ENCODE data around the gene PDE9A. TPM values are rescaled to one million over a fixed set of nuclear protein-coding genes. Genes with fewer than 3 reads are reported as not detected.

Gene PDE9A
- total and polyA plus RNA-seq, 2 donors (not counting 3 experiments of a cell fraction or from before 2014, with no cell fraction given) = 0.28 to 2.2 TPM

GRCh38 chr21:42741066-42741465, 87.6 kb downstream of the PDE9A start:
- DNase-seq (ENCODE audit: low read depth, low spot score) (no peak), FAIRE-seq (no peak)
- Histone ChIP-seq H3K36me3 (ENCODE audit: control insufficient read depth in 2 of 2, extremely low read depth in 1 of 2, insufficient read depth in 2 of 2, low read length in 2 of 2) (no peaks in the 10 kb centered on the region), H3K79me2 (ENCODE audit: control insufficient read depth, insufficient read depth, low read length) (no peaks in the 10 kb centered on the region), H3K9ac (replicated peaks; ENCODE audit: extremely low read depth, insufficient read depth, low read length) (no peak overlapping the region), H3K4me1 (ENCODE audit: control insufficient read depth, extremely low read depth, insufficient read depth, low read length) (no peaks in the 10 kb centered on the region), H3K27me3 (ENCODE audit: control insufficient read depth in 2 of 2, insufficient read depth in 2 of 2, low read length in 2 of 2) (no peaks in the 10 kb centered on the region), H3K4me3 (replicated peaks in 1 of 3; ENCODE audit: insufficient read depth in 1 of 3, low read depth in 1 of 3, low read length in 3 of 3) (no peak overlapping the region), H3K9me1 (replicated peaks; ENCODE audit: control insufficient read depth, extremely low read depth, insufficient read depth, low read length) (no peaks in the 10 kb centered on the region), H3K27ac (ENCODE audit: insufficient read depth, low read depth, low read length) (no peak overlapping the region), H2AFZ (ENCODE audit: low read depth, low read length) (no peak overlapping the region), H3K9me3 (replicated peaks; ENCODE audit: control insufficient read depth, insufficient read depth, low read length) (no peaks in the 10 kb centered on the region), H4K20me1 (replicated peaks; ENCODE audit: control insufficient read depth, extremely low read depth, insufficient read depth, low read length) (no peaks in the 10 kb centered on the region), H3K4me2 (ENCODE audit: insufficient read depth, low read length) (no peak overlapping the region)
- intact Hi-C loops (cut with micrococcal nuclease) = no loop called here
- ChIA-PET POLR2A (no interaction called here), CTCF (no interaction called here)
- dilution Hi-C loops (cut with MboI; ENCODE audit: extremely low pct_ligation_motif_present, low sequenced_read_pairs) = no loop called here
- TF ChIP-seq POLR2A (IDR thresholded peaks at IDR 0.05; ENCODE audit: low read depth, low read length) = no peak
- no peak for TF ChIP-seq MYC (IDR thresholded peaks at IDR 0.05; ENCODE audit: low read depth, low read length)
- TF ChIP-seq EZH2 (IDR thresholded peaks at IDR 0.05; ENCODE audit: borderline replicate concordance, low read depth, low read length, severe bottlenecking) = no peak
- TF ChIP-seq POLR2AphosphoS5 (IDR thresholded peaks at IDR 0.05; ENCODE audit: insufficient read depth, low read depth, low read length) = no peak
- TF ChIP-seq CTCF (IDR thresholded peaks at IDR 0.05; ENCODE audit: extremely low read depth in 1 of 2, insufficient read depth in 1 of 2, low read depth in 1 of 2, low read length in 2 of 2) = no peak
- no peak for TF ChIP-seq MAX (IDR thresholded peaks at IDR 0.05; ENCODE audit: insufficient read depth, insufficient read length)
- TF ChIP-seq FOS (IDR thresholded peaks at IDR 0.05; ENCODE audit: borderline replicate concordance, insufficient read depth, low read length) = no peak
- TF ChIP-seq JUN (IDR thresholded peaks at IDR 0.05; ENCODE audit: borderline replicate concordance, insufficient read depth, insufficient read length, low read depth) = no peak
- TF ChIP-seq GATA2 (IDR thresholded peaks at IDR 0.05; ENCODE audit: insufficient read depth, insufficient read length, low read depth, low read length) = no peak
- no TSS peak for BruUV-seq (replicated peaks)
